GM18511 (cell line): Measurements from ENCODE around the gene OR2T1.
A peak's percentile ranks its signal among the peaks of the same experiment; 100 is the strongest.
"Not testable (repeated sequence)": the region's sequence is repeated elsewhere in the genome, so short reads cannot be mapped to it uniquely, and the experiment has no call there.

Source experiments
- ATAC-seq: cut with Tn5 transposase; IDR thresholded peaks from one replicate; pipeline ENCODE4 v1.9.1; 2021; ENCODE audit warnings: mild to moderate bottlenecking, moderate library complexity; ENCODE audit not compliant: unreplicated experiment

The OR2T1 gene

GRCh38 chr1:248433811-248434415, 31.1 kb downstream of the OR2T1 start:
- not testable (repeated sequence) for ATAC-seq

GRCh38 chr1:248434913-248435312, 32.1 kb downstream of the OR2T1 start:
- ATAC-seq: peak; percentile 41

GRCh38 chr1:248436303-248436702, 33.5 kb downstream of the OR2T1 start:
- ATAC-seq: peak; percentile 75

GRCh38 chr1:248438668-248439067, 35.8 kb downstream of the OR2T1 start:
- ATAC-seq: not testable (repeated sequence)

GRCh38 chr1:248439283-248439682, 36.4 kb downstream of the OR2T1 start:
- ATAC-seq: not testable (repeated sequence)

GRCh38 chr1:248442500-248443277, 39.8 kb downstream of the OR2T1 start:
- ATAC-seq: not testable (repeated sequence)

GRCh38 chr1:248444603-248445002, 41.8 kb downstream of the OR2T1 start:
- not testable (repeated sequence) for ATAC-seq

- not testable (repeated sequence) for ATAC-seq
These were observed 42.6 kb downstream of the OR2T1 start, which contains the start of gene OR2T2 for GRCh38 chr1:248445399-248445798. TSS of gene OR2T2 (plus strand) at chr1:248445637. CDS start at chr1:248452798, 7,161 bp downstream.

GRCh38 chr1:248448409-248449074, 45.7 kb downstream of the OR2T1 start:
- ATAC-seq: peak; percentile 57

- peak; percentile 0 for ATAC-seq
These were observed 47.1 kb downstream of the OR2T1 start for GRCh38 chr1:248449821-248450465.

GRCh38 chr1:248450466-248451145, 47.8 kb downstream of the OR2T1 start:
- ATAC-seq: peak; percentile 64

GRCh38 chr1:248453619-248454018, 50.8 kb downstream of the OR2T1 start:
- not testable (repeated sequence) for ATAC-seq

GRCh38 chr1:248455045-248455444, 52.2 kb downstream of the OR2T1 start:
- not testable (repeated sequence) for ATAC-seq

GRCh38 chr1:248456635-248457034, 53.8 kb downstream of the OR2T1 start:
- not testable (repeated sequence) for ATAC-seq
